OCI-LY1 (cell line): ENCODE results near the gene ZP2.

Experiments used
- CTCF ChIP-seq: fragments of 200-600 bp; sonication (generic), shearing (Covaris generic); IDR thresholded peaks from 2 replicates; pipeline ENCODE4 v1.5.1; 2017; ENCODE audit warnings: mild to moderate bottlenecking, antibody characterized with exemption, low read length, moderate library complexity, mixed read lengths
- EZH2 ChIP-seq: fragments of 200-600 bp; sonication (generic), shearing (Covaris generic); IDR thresholded peaks from 2 replicates; pipeline ENCODE4 v1.8.0; 2017; ENCODE audit warnings: borderline replicate concordance, mixed run types, mild to moderate bottlenecking, antibody characterized with exemption, low read length, moderate library complexity, mixed read lengths

GRCh38 chr16:21222495-21223337 lies 11.3 kb upstream of the ZP2 start:
- TF ChIP-seq CTCF: no peak
- no peak for TF ChIP-seq EZH2
